ENCODE results near the gene ZBTB7C. TPM values are rescaled to one million over a fixed set of nuclear protein-coding genes. Genes with fewer than 3 reads are reported as not detected.
A peak's percentile ranks its signal among the peaks of the same experiment; 100 is the strongest.

ZBTB7C gene
- total and polyA plus RNA-seq, 4 donors, result 3.2 to 10.9 (median 3.7) TPM

GRCh38 chr18:48217258-48218250 is 191.6 kb downstream of the ZBTB7C start:
- H3K27ac ChIP-seq (ENCODE audit: low read depth in 1 of 2, low read length in 1 of 2), result no peak overlapping the region
- WGBS, 2 donors, result 83 to 89% methylated on average over 15 of the region's 15 CpGs
- ATAC-seq (ENCODE audit: insufficient read depth, low FRiP score), result no peak

GRCh38 chr18:48216639-48217257 is 192.4 kb downstream of the ZBTB7C start:
- H3K9ac ChIP-seq (ENCODE audit: insufficient read depth in 1 of 2, low read length in 2 of 2), result no peak overlapping the region
- H3K27me3 ChIP-seq (ENCODE audit: control insufficient read depth in 3 of 3, insufficient read depth in 3 of 3, low read length in 2 of 3), result no peaks in the 10 kb centered on the region
- WGBS, 2 donors, result 87 to 91% methylated on average over 9 of the region's 9 CpGs
- ATAC-seq (ENCODE audit: insufficient read depth, low FRiP score), result no peak
- no peak overlapping the region for H3K4me3 ChIP-seq
- no peaks in the 10 kb centered on the region for H3K4me1 ChIP-seq (ENCODE audit: control insufficient read depth in 5 of 5, insufficient read depth in 5 of 5, low read length in 5 of 5)
- H3K9me3 ChIP-seq (ENCODE audit: control insufficient read depth in 4 of 4, insufficient read depth in 3 of 4, low read length in 3 of 4), result no peaks in the 10 kb centered on the region
- no peak for TF ChIP-seq CTCF (IDR thresholded peaks at IDR 0.05; ENCODE audit: control extremely low read depth, extremely low read depth)
- H3K36me3 ChIP-seq (ENCODE audit: control insufficient read depth in 4 of 4, insufficient read depth in 4 of 4, low read length in 4 of 4), result no peaks in the 10 kb centered on the region
- H3K27ac ChIP-seq (ENCODE audit: low read depth in 1 of 2, low read length in 1 of 2), result no peak overlapping the region
- peak in 1 of 3 donors; percentile 48 for DNase-seq

More at GRCh38 chr18:48217258-48218250, 191.6 kb downstream of the ZBTB7C start:
- Histone ChIP-seq H3K4me1 (ENCODE audit: control insufficient read depth in 5 of 5, insufficient read depth in 5 of 5, low read length in 5 of 5) (no peaks in the 10 kb centered on the region), H3K9ac (ENCODE audit: insufficient read depth in 1 of 2, low read length in 2 of 2) (no peak overlapping the region), H3K27me3 (ENCODE audit: control insufficient read depth in 3 of 3, insufficient read depth in 3 of 3, low read length in 2 of 3) (no peaks in the 10 kb centered on the region), H3K9me3 (ENCODE audit: control insufficient read depth in 4 of 4, insufficient read depth in 3 of 4, low read length in 3 of 4) (no peaks in the 10 kb centered on the region), H3K36me3 (ENCODE audit: control insufficient read depth in 4 of 4, insufficient read depth in 4 of 4, low read length in 4 of 4) (no peaks in the 10 kb centered on the region), H3K4me3 (no peak overlapping the region)
- TF ChIP-seq CTCF (IDR thresholded peaks at IDR 0.05; ENCODE audit: control extremely low read depth, extremely low read depth), result no peak
- DNase-seq, result peak in 2 of 3 donors; percentile 42 to 55

GRCh38 chr18:48215876-48216638 is 193.1 kb downstream of the ZBTB7C start:
- no peak overlapping the region for H3K9ac ChIP-seq (ENCODE audit: insufficient read depth in 1 of 2, low read length in 2 of 2)
- TF ChIP-seq CTCF (IDR thresholded peaks at IDR 0.05; ENCODE audit: control extremely low read depth, extremely low read depth), result no peak
- no peak overlapping the region for H3K27ac ChIP-seq (ENCODE audit: low read depth in 1 of 2, low read length in 1 of 2)
- 82 to 84% methylated on average over 9 of the region's 9 CpGs for WGBS, 2 donors
- no peak overlapping the region for H3K4me3 ChIP-seq
- H3K36me3 ChIP-seq (ENCODE audit: control insufficient read depth in 4 of 4, insufficient read depth in 4 of 4, low read length in 4 of 4), result no peaks in the 10 kb centered on the region
- H3K4me1 ChIP-seq (ENCODE audit: control insufficient read depth in 5 of 5, insufficient read depth in 5 of 5, low read length in 5 of 5), result no peaks in the 10 kb centered on the region
- DNase-seq (no peak), ATAC-seq (ENCODE audit: insufficient read depth, low FRiP score) (no peak)
- no peaks in the 10 kb centered on the region for H3K9me3 ChIP-seq (ENCODE audit: control insufficient read depth in 4 of 4, insufficient read depth in 3 of 4, low read length in 3 of 4)
- H3K27me3 ChIP-seq (ENCODE audit: control insufficient read depth in 3 of 3, insufficient read depth in 3 of 3, low read length in 2 of 3), result no peaks in the 10 kb centered on the region

Measured in lung (tissue), 12 donors.